GM20431 (cell line): Measurements from ENCODE around the gene PPP1CA.
"Not testable (repeated sequence)": the region's sequence is repeated elsewhere in the genome, so short reads cannot be mapped to it uniquely, and the experiment has no call there.

ENCODE experiments used
- in situ Hi-C: fragments of 300-500 bp; cut with MseI, MboI; formaldehyde crosslinking; loops from one replicate; pipeline ENCODE4 v1.15.0; 2020; ENCODE audit warnings: low sequenced_read_pairs; ENCODE audit not compliant: unreplicated experiment

Gene PPP1CA

GRCh38 chr11:67435031-67435726, 33.5 kb upstream of the PPP1CA start:
- in situ Hi-C loops = no loop called here

- in situ Hi-C loops = no loop called here
These were observed 32.8 kb upstream of the PPP1CA start for GRCh38 chr11:67434395-67434881.

- in situ Hi-C loops = no loop called here
These were observed 32.1 kb upstream of the PPP1CA start for GRCh38 chr11:67433536-67434394.

- in situ Hi-C loops = no loop called here
These were observed 31.1 kb upstream of the PPP1CA start for GRCh38 chr11:67432655-67433349.

GRCh38 chr11:67431346-67432249, 29.9 kb upstream of the PPP1CA start:
- in situ Hi-C loops = no loop called here

- in situ Hi-C loops = no loop called here
These were observed 28.1 kb upstream of the PPP1CA start for GRCh38 chr11:67429722-67430121.

GRCh38 chr11:67429038-67429668, 27.5 kb upstream of the PPP1CA start:
- in situ Hi-C loops = no loop called here

- in situ Hi-C loops = no loop called here
These were observed 26.7 kb upstream of the PPP1CA start, which contains the start of gene RPS6KB2 for GRCh38 chr11:67428052-67429001. TSS of gene RPS6KB2 (plus strand) at chr11:67428494. CDS start at chr11:67428546, 52 bp downstream.

GRCh38 chr11:67427364-67427859, 25.8 kb upstream of the PPP1CA start:
- in situ Hi-C loops = not testable (repeated sequence)

GRCh38 chr11:67423891-67424613, 22.4 kb upstream of the PPP1CA start:
- in situ Hi-C loops = no loop called here

- in situ Hi-C loops = no loop called here
These were observed 21.8 kb upstream of the PPP1CA start for GRCh38 chr11:67423466-67423865.

GRCh38 chr11:67422891-67423290, 21.2 kb upstream of the PPP1CA start:
- in situ Hi-C loops = no loop called here

GRCh38 chr11:67421430-67422031, 19.9 kb upstream of the PPP1CA start:
- in situ Hi-C loops = no loop called here

- in situ Hi-C loops = no loop called here
These were observed 19.2 kb upstream of the PPP1CA start for GRCh38 chr11:67420646-67421429.

- in situ Hi-C loops = no loop called here
These were observed 18.5 kb upstream of the PPP1CA start for GRCh38 chr11:67420147-67420645.
